NCI-H2196 treated with DMSO at 0.1 percent for 48 hours (cell line): ENCODE measurements around the gene FHIP2A.
"Not testable (repeated sequence)": the region's sequence is repeated elsewhere in the genome, so short reads cannot be mapped to it uniquely, and the experiment has no call there.

ENCODE experiments used
- DNase-seq: peaks from one replicate; lab custom pipeline; 2025; ENCODE audit not compliant: unreplicated experiment; lab: John Stamatoyannopoulos, UW

Gene FHIP2A

GRCh38 chr10:114856544-114857287 is 35.1 kb downstream of the FHIP2A start:
- DNase-seq, result no peak

GRCh38 chr10:114857288-114857565 is 35.6 kb downstream of the FHIP2A start:
- not testable (repeated sequence) for DNase-seq

GRCh38 chr10:114857922-114858629 is 36.5 kb downstream of the FHIP2A start:
- DNase-seq, result no peak

- no peak for DNase-seq
Measured at GRCh38 chr10:114859222-114859621, 37.6 kb downstream of the FHIP2A start.

GRCh38 chr10:114862456-114862855 is 40.9 kb downstream of the FHIP2A start:
- DNase-seq, result no peak

- no peak for DNase-seq
Measured at GRCh38 chr10:114867365-114867764, 45.8 kb downstream of the FHIP2A start.

- no peak for DNase-seq
Measured at GRCh38 chr10:114868870-114869519, 47.4 kb downstream of the FHIP2A start.

- DNase-seq, result no peak
Measured at GRCh38 chr10:114869520-114869892, 47.9 kb downstream of the FHIP2A start.

GRCh38 chr10:114870486-114870885 is 48.9 kb downstream of the FHIP2A start:
- DNase-seq, result no peak

- no peak for DNase-seq
Measured at GRCh38 chr10:114871379-114871778, 49.8 kb downstream of the FHIP2A start.
